Cardiac fibroblast (primary cell): Measurements from ENCODE around the gene ATP5MC3.
A peak's percentile ranks its signal among the peaks of the same experiment; 100 is the strongest.

Experiments used
- DNase-seq, 2 donors: peaks; one replicate each; pipeline versions ENCODE4 v3.0.0 to v3.0.0-alpha.2; 2010; ENCODE audit warnings: low read depth in 2 of 2
- H3K4me3 ChIP-seq, 2 donors: replicated peaks in 1 of 2; 1 replicate in 1 of 2; 2 replicates in 1 of 2; pipeline ENCODE4 v1.5.1; 2011; ENCODE audit warnings: low read depth in 2 of 2, low read length in 2 of 2, mild to moderate bottlenecking in 2 of 2, moderate library complexity in 1 of 2
- TF ChIP-seq, protein P1 (sequence below): IDR thresholded peaks from one replicate; pipeline ENCODE4 v1.5.1; 2011; ENCODE audit warnings: low read depth, mild to moderate bottlenecking, low read length, inconsistent platforms

Gene ATP5MC3

GRCh38 chr2:175131252-175131651 lies 50.3 kb downstream of the ATP5MC3 start:
- no peak overlapping the region for H3K4me3 ChIP-seq
- TF ChIP-seq, protein P1, sequence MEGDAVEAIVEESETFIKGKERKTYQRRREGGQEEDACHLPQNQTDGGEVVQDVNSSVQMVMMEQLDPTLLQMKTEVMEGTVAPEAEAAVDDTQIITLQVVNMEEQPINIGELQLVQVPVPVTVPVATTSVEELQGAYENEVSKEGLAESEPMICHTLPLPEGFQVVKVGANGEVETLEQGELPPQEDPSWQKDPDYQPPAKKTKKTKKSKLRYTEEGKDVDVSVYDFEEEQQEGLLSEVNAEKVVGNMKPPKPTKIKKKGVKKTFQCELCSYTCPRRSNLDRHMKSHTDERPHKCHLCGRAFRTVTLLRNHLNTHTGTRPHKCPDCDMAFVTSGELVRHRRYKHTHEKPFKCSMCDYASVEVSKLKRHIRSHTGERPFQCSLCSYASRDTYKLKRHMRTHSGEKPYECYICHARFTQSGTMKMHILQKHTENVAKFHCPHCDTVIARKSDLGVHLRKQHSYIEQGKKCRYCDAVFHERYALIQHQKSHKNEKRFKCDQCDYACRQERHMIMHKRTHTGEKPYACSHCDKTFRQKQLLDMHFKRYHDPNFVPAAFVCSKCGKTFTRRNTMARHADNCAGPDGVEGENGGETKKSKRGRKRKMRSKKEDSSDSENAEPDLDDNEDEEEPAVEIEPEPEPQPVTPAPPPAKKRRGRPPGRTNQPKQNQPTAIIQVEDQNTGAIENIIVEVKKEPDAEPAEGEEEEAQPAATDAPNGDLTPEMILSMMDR, result no peak
- no peak for DNase-seq

DNA sequence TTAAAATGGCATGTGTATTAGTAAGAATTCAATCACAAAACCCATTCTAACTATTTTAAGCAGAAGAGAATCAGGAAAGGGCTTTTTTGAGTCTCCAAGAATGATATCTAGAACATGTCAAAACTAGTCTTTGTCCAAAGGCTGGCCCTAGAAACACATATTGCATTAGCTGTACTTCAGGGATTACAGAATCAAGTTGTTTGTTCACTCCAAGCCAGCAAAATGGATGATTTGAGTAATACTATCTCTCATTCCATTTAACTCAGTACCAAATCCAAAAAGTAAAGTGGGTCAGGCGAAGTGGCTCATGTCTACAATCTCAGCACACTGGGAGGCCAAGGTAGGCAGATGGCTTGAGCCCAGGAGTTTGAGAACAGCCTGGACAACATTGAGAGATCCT lies 54.8 kb downstream of the ATP5MC3 start:
- no peak overlapping the region for H3K4me3 ChIP-seq
- TF ChIP-seq, protein P1, result no peak

More for the DNA sequence above, 54.8 kb downstream of the ATP5MC3 start:
- DNase-seq, result peak in 1 of 2 donors; percentile 7
